Skin of body (tissue), 2 donors: ENCODE results near the gene SMYD4. TPM values are rescaled to one million over a fixed set of nuclear protein-coding genes. Genes with fewer than 3 reads are reported as not detected.

Source experiments
- DNase-seq: peaks from one replicate; lab custom pipeline; 2025; lab: John Stamatoyannopoulos, UW
- total RNA-seq: library from RNA; depleted of rRNA; stranded (reverse); fragments of >200 nt; gene quantifications from one replicate; pipeline ENCODE4 v1.2.3, GENCODE V29; 2014

Gene SMYD4
- total RNA-seq, 1 donor from 2014 or later, result 11.9 TPM

GRCh38 chr17:1735418-1735817 lies 94.3 kb downstream of the SMYD4 start:
- no peak for DNase-seq

GRCh38 chr17:1733759-1734158 lies 95.9 kb downstream of the SMYD4 start:
- DNase-seq, result no peak

GRCh38 chr17:1732833-1733321 lies 96.8 kb downstream of the SMYD4 start:
- DNase-seq, result no peak

- DNase-seq, result no peak
Measured at GRCh38 chr17:1732241-1732832, 97.4 kb downstream of the SMYD4 start.

- no peak for DNase-seq
Measured at GRCh38 chr17:1731194-1731506, 98.6 kb downstream of the SMYD4 start.

GRCh38 chr17:1730326-1731193 lies 99.1 kb downstream of the SMYD4 start:
- DNase-seq, result peak; percentile 47

GRCh38 chr17:1729966-1730325 lies 99.8 kb downstream of the SMYD4 start:
- no peak for DNase-seq

Other genes starting within 250 kb of the SMYD4 start
- 8.1 TPM for gene SLC43A2, start 201.1 kb downstream of the SMYD4 start, total RNA-seq
- 6.7 TPM for gene SCARF1, start 184.2 kb downstream of the SMYD4 start, total RNA-seq
- gene RILP, start 180.0 kb downstream of the SMYD4 start, total RNA-seq, result 8.1 TPM
- 138 TPM for gene PRPF8, start 145.0 kb downstream of the SMYD4 start, total RNA-seq
- gene TLCD2, start 119.5 kb downstream of the SMYD4 start, total RNA-seq, result 4.6 TPM
- 10.6 TPM for gene WDR81, start 105.2 kb downstream of the SMYD4 start, total RNA-seq
- 0.39 TPM for gene SERPINF2, start 87.0 kb downstream of the SMYD4 start, total RNA-seq
- gene SERPINF1, start 67.8 kb downstream of the SMYD4 start, total RNA-seq, result 265 TPM
- gene RPA1, start 103 bp upstream of the SMYD4 start, total RNA-seq, result 37.4 TPM
- 3.0 TPM for gene RTN4RL1, start 195.4 kb upstream of the SMYD4 start, total RNA-seq
- gene DPH1, start 200.3 kb upstream of the SMYD4 start, total RNA-seq, result 24.0 TPM
- 12.6 TPM for gene OVCA2, start 212.1 kb upstream of the SMYD4 start, total RNA-seq
- gene HIC1, start 225.2 kb upstream of the SMYD4 start, total RNA-seq, result 13.5 TPM